HCT116 (cell line): ENCODE measurements around the gene IFT122. TPM values are rescaled to one million over a fixed set of nuclear protein-coding genes. Genes with fewer than 3 reads are reported as not detected.

Experiments
- ATAC-seq: fragments of 200-7000 bp; cut with Tn5 transposase; 2 replicates; pipeline ENCODE4 v1.9.1; 2020; ENCODE audit warnings: mild to moderate bottlenecking, moderate library complexity
- BruUV-seq: library from RNA; stranded (reverse); fragments of 400-500 nt; replicated peaks from 2 replicates; lab custom pipeline; 2021; lab: Mats Ljungman, UMichigan
- CTCF ChIA-PET: fragments of 300-600 bp; sonication (Branson Sonifier 250); formaldehyde crosslinking; loops from one replicate; lab custom pipeline; 2021; ENCODE audit warnings: antibody characterized with exemption; lab: Charles Lee
- POLR2A ChIA-PET: fragments of 300-600, 350-600 bp; sonication (Branson Sonifier 250); formaldehyde crosslinking; loops from one replicate; lab custom pipeline; 2021; ENCODE audit warnings: antibody characterized with exemption; lab: Charles Lee
- RAD21 ChIA-PET, 2 experiments: fragments of 300-600 bp; sonication (Branson Sonifier 250); formaldehyde crosslinking; loops; one replicate each; lab custom pipeline; 2023; ENCODE audit warnings: low total read pairs in 2 of 2; ENCODE audit not compliant: uncharacterized antibody in 2 of 2, unreplicated experiment in 2 of 2, low non-redundant PET in 1 of 2; lab: Charles Lee
- DNase-seq: peaks from one replicate; pipeline ENCODE4 v3.0.0-alpha.2; 2010; ENCODE audit warnings: low read depth, low spot score
- H2AFZ ChIP-seq: fragments of 200-600 bp; shearing (Covaris generic), sonication (generic); 2 replicates; pipeline ENCODE4 v1.6.1; 2017; ENCODE audit warnings: low read depth, mixed run types, mixed read lengths, antibody characterized with exemption, low read length; ENCODE audit not compliant: poor library complexity, severe bottlenecking
- H3K27ac ChIP-seq: 2 replicates; pipeline ENCODE4 v1.5.1; 2012; ENCODE audit warnings: low read depth, low read length
- H3K27me3 ChIP-seq: fragments of 200-600 bp; sonication (generic); 2 replicates; pipeline ENCODE4 v1.6.1; 2016; ENCODE audit warnings: mixed run types, low read length, mixed read lengths; ENCODE audit not compliant: insufficient read depth
- H3K36me3 ChIP-seq, 2 experiments: fragments of 200-500 bp in 1 of 2; fragments of 200-600 bp in 1 of 2; sonication (Bioruptor generic) in 1 of 2; sonication (generic) in 1 of 2; 2 replicates each; pipeline versions ENCODE4 v1.5.1 to v1.6.1; 2014 to 2016; ENCODE audit warnings: low read length in 2 of 2, inconsistent platforms in 1 of 2, mixed read lengths in 1 of 2, mixed run types in 1 of 2; ENCODE audit not compliant: insufficient read depth in 2 of 2, control insufficient read depth in 1 of 2
- H3K4me1 ChIP-seq, 2 experiments: fragments of 200-600 bp in 1 of 2; sonication (generic) in 1 of 2; 2 replicates each; pipeline versions ENCODE4 v1.5.1 to v1.6.1; 2012 to 2017; ENCODE audit warnings: low read length in 2 of 2, inconsistent platforms in 1 of 2, mild to moderate bottlenecking in 1 of 2, mixed read lengths in 1 of 2, mixed run types in 1 of 2, moderate library complexity in 1 of 2; ENCODE audit not compliant: insufficient read depth in 2 of 2, control insufficient read depth in 1 of 2
- H3K4me2 ChIP-seq: fragments of 200-600 bp; sonication (generic); 2 replicates; pipeline ENCODE4 v1.6.1; 2017; ENCODE audit warnings: mixed run types, low read length, mixed read lengths
- H3K4me3 ChIP-seq, 2 experiments: fragments of 200-600 bp in 1 of 2; sonication (generic) in 1 of 2; replicated peaks in 1 of 2; 2 replicates each; pipeline ENCODE4 v1.5.1; 2011 to 2016; ENCODE audit warnings: low read length in 2 of 2, control low read depth in 1 of 2, low read depth in 1 of 2, mild to moderate bottlenecking in 1 of 2, mixed read lengths in 1 of 2, mixed run types in 1 of 2
- H3K79me2 ChIP-seq: fragments of 200-600 bp; sonication (generic); 2 replicates; pipeline ENCODE4 v1.6.1; 2017; ENCODE audit warnings: mild to moderate bottlenecking, mixed run types, low read length, moderate library complexity, mixed read lengths; ENCODE audit not compliant: insufficient read depth
- H3K9ac ChIP-seq: fragments of 200-600 bp; sonication (generic); 2 replicates; pipeline ENCODE4 v1.6.1; 2016; ENCODE audit warnings: low read length, mixed read lengths
- H3K9me2 ChIP-seq: fragments of 200-600 bp; sonication (generic), shearing (Covaris generic); 2 replicates; pipeline ENCODE4 v1.6.1; 2017; ENCODE audit warnings: mixed run types, mild to moderate bottlenecking, moderate library complexity; ENCODE audit not compliant: insufficient read depth
- H3K9me3 ChIP-seq, 2 experiments: fragments of 200-500 bp in 1 of 2; fragments of 200-600 bp in 1 of 2; sonication (Bioruptor generic) in 1 of 2; sonication (generic) in 1 of 2; 2 replicates each; pipeline ENCODE4 v1.6.1; 2014 to 2017; ENCODE audit warnings: low read length in 2 of 2, mixed read lengths in 2 of 2, inconsistent platforms in 1 of 2, low read depth in 1 of 2, mild to moderate bottlenecking in 1 of 2, mixed run types in 1 of 2, moderate library complexity in 1 of 2; ENCODE audit not compliant: control insufficient read depth in 1 of 2, insufficient read depth in 1 of 2
- H4K20me1 ChIP-seq: fragments of 200-600 bp; sonication (generic), shearing (Covaris generic); 2 replicates; pipeline ENCODE4 v1.6.1; 2017; ENCODE audit warnings: mixed run types, mild to moderate bottlenecking, moderate library complexity; ENCODE audit not compliant: insufficient read depth
- ATF3 ChIP-seq: IDR thresholded peaks from 2 replicates; pipeline ENCODE4 v1.6.1; 2012
- CBX3 ChIP-seq: IDR thresholded peaks from 2 replicates; pipeline ENCODE4 v1.6.1; 2012; ENCODE audit warnings: low read depth
- CEBPB ChIP-seq: IDR thresholded peaks from 2 replicates; pipeline ENCODE4 v1.6.1; 2012; ENCODE audit warnings: low read depth
- EZH2 ChIP-seq: fragments of 200-600 bp; sonication (generic); IDR thresholded peaks from 2 replicates; pipeline ENCODE4 v1.6.1; 2017; ENCODE audit warnings: antibody characterized with exemption, mixed run types
- EZH2phosphoT487 ChIP-seq: fragments of 200-600 bp; IDR thresholded peaks from 2 replicates; pipeline ENCODE4 v1.6.1; 2018; ENCODE audit warnings: antibody characterized with exemption, borderline replicate concordance
- MAX ChIP-seq: IDR thresholded peaks from 2 replicates; pipeline ENCODE4 v1.6.1; 2012
- POLR2A ChIP-seq: IDR thresholded peaks from 2 replicates; pipeline ENCODE4 v1.7.0; 2011; ENCODE audit warnings: borderline replicate concordance; ENCODE audit not compliant: insufficient read depth, insufficient read length; ENCODE audit errors: extremely low read depth
- POLR2AphosphoS5 ChIP-seq: IDR thresholded peaks from 2 replicates; pipeline ENCODE4 v1.6.1; 2011; ENCODE audit warnings: mild to moderate bottlenecking, low read depth, low read length, moderate library complexity
- RAD21 ChIP-seq: IDR thresholded peaks from 2 replicates; pipeline ENCODE4 v1.6.1; 2012; ENCODE audit warnings: low read depth, mild to moderate bottlenecking
- REST ChIP-seq: IDR thresholded peaks from 2 replicates; pipeline ENCODE4 v1.6.1; 2012; ENCODE audit warnings: low read depth
- SIN3A ChIP-seq: IDR thresholded peaks from 2 replicates; pipeline ENCODE4 v1.6.1; 2012; ENCODE audit warnings: low read depth
- SP1 ChIP-seq: IDR thresholded peaks from 2 replicates; pipeline ENCODE4 v1.6.1; 2012; ENCODE audit warnings: low read depth
- YY1 ChIP-seq: IDR thresholded peaks from 2 replicates; pipeline ENCODE4 v1.6.1; 2011; ENCODE audit warnings: low read length, low read depth, moderate library complexity, mild to moderate bottlenecking; ENCODE audit not compliant: insufficient replicate concordance; ENCODE audit errors: extremely low read depth
- ZBTB33 ChIP-seq: IDR thresholded peaks from 2 replicates; pipeline ENCODE4 v1.6.1; 2011; ENCODE audit warnings: mild to moderate bottlenecking, low read length, moderate library complexity; ENCODE audit not compliant: insufficient replicate concordance; ENCODE audit errors: extremely low read depth
- ZFX ChIP-seq: fragments of 450-650 bp; IDR thresholded peaks from 2 replicates; pipeline ENCODE4 v1.6.1; 2017
- intact Hi-C: fragments of 100-400 bp; cut with micrococcal nuclease; formaldehyde crosslinking; loops from 2 replicates; pipeline ENCODE4 v1.10.0; 2022
- total RNA-seq: library from RNA; stranded (reverse); gene quantifications from one replicate; pipeline ENCODE4 v1.2.1, GENCODE V29; 2021; ENCODE audit not compliant: unreplicated experiment

Gene IFT122
- total RNA-seq, 1 experiment from 2014 or later = 21.4 TPM

GRCh38 chr3:129469026-129469425 is 29.0 kb downstream of the IFT122 start:
- no peak overlapping the region for H3K9ac ChIP-seq
- H3K4me2 ChIP-seq = no peak overlapping the region
- no peak overlapping the region for H3K4me3 ChIP-seq
- H2AFZ ChIP-seq = no peak overlapping the region
- TF ChIP-seq SP1 (no peak), ZFX (no peak), SIN3A (no peak)
- no peaks in the 10 kb centered on the region for H3K9me3 ChIP-seq
- CTCF ChIA-PET = interaction anchor here (1.1 kb wide), 1 partner anchor 86 kb away, joined by 3 read pairs; no protein-coding TSS in a partner anchor
- H3K9me2 ChIP-seq = no peaks in the 10 kb centered on the region
- no peak for DNase-seq
- no peaks in the 10 kb centered on the region for H3K79me2 ChIP-seq
- ATAC-seq = no peak
- 0 out of 4 replicates have a peak, but pooled peaks cover 2 to 11% of the 10 kb centered on the region in 2 experiments for H3K36me3 ChIP-seq
- H3K27ac ChIP-seq = no peak overlapping the region
- H4K20me1 ChIP-seq = no peaks in the 10 kb centered on the region
- H3K27me3 ChIP-seq = no peaks in the 10 kb centered on the region
- intact Hi-C loops = no loop called here
- BruUV-seq = no TSS peak
- POLR2A ChIA-PET = no interaction called here
- H3K4me1 ChIP-seq = no peaks in the 10 kb centered on the region
- RAD21 ChIA-PET = no interaction called here

- POLR2A ChIA-PET = no interaction called here
- no peak for DNase-seq
- no peak overlapping the region for H3K4me3 ChIP-seq
- no peak overlapping the region for H3K27ac ChIP-seq
- H2AFZ ChIP-seq = no peak overlapping the region
- H3K27me3 ChIP-seq = no peaks in the 10 kb centered on the region
- H3K9me2 ChIP-seq = no peaks in the 10 kb centered on the region
- RAD21 ChIA-PET = no interaction called here
- H3K4me2 ChIP-seq = no peak overlapping the region
- no TSS peak for BruUV-seq
- CTCF ChIA-PET = no interaction called here
- intact Hi-C loops = no loop called here
- H3K9me3 ChIP-seq = no peaks in the 10 kb centered on the region
- no peaks in the 10 kb centered on the region for H3K79me2 ChIP-seq
- no peak overlapping the region for H3K9ac ChIP-seq
- no peak for ATAC-seq
- no peaks in the 10 kb centered on the region for H3K4me1 ChIP-seq
- no peaks in the 10 kb centered on the region for H4K20me1 ChIP-seq
- 0 out of 4 replicates have a peak, but pooled peaks cover 2 to 11% of the 10 kb centered on the region in 2 experiments for H3K36me3 ChIP-seq
- TF ChIP-seq ZBTB33 (no peak), ZFX (no peak), SIN3A (no peak), EZH2 (no peak), ATF3 (no peak), REST (no peak), YY1 (no peak), POLR2A (no peak), RAD21 (no peak), CBX3 (no peak), EZH2phosphoT487 (no peak), POLR2AphosphoS5 (no peak), MAX (no peak), CEBPB (no peak)
Observed at GRCh38 chr3:129470861-129471260, 30.8 kb downstream of the IFT122 start.
